ENCODE data around the gene FOXA3.

GRCh38 chr19:45814851-45815480 lies 49.2 kb upstream of the FOXA3 start, which contains the start of gene RSPH6A:
- no peak for TF ChIP-seq CTCF (IDR thresholded peaks at IDR 0.05 in 2 of 3, conservative IDR thresholded peaks at IDR 0.05 in 1 of 3; ENCODE audit: borderline replicate concordance in 1 of 3, insufficient read depth in 1 of 3, low read depth in 2 of 3, low read length in 2 of 3)
- TF ChIP-seq EZH2phosphoT487 (IDR thresholded peaks at IDR 0.05; ENCODE audit: borderline replicate concordance) = no peak
- no peak for TF ChIP-seq EZH2 (IDR thresholded peaks at IDR 0.05)
- no peak for TF ChIP-seq ATF3 (IDR thresholded peaks at IDR 0.05)
- TF ChIP-seq POLR2AphosphoS5 (IDR thresholded peaks at IDR 0.05; ENCODE audit: low read depth, low read length) = no peak
- TF ChIP-seq SP1 (IDR thresholded peaks at IDR 0.05; ENCODE audit: low read depth) = no peak
- no peak for TF ChIP-seq EGR1 (IDR thresholded peaks at IDR 0.05; ENCODE audit: low read depth)
- no peak for TF ChIP-seq POLR2A (IDR thresholded peaks at IDR 0.05; ENCODE audit: borderline replicate concordance, extremely low read depth, insufficient read depth, insufficient read length)
- TF ChIP-seq REST (IDR thresholded peaks at IDR 0.05; ENCODE audit: low read depth) = no peak
- TF ChIP-seq JUND (IDR thresholded peaks at IDR 0.05) = no peak
- TF ChIP-seq CEBPB (IDR thresholded peaks at IDR 0.05; ENCODE audit: low read depth) = no peak
- TF ChIP-seq FOSL1 (IDR thresholded peaks at IDR 0.05; ENCODE audit: low read depth) = no peak
- TF ChIP-seq ZNF274 (IDR thresholded peaks at IDR 0.05; ENCODE audit: low read depth, low read length) = no peak
- TF ChIP-seq SIN3A (IDR thresholded peaks at IDR 0.05; ENCODE audit: low read depth) = no peak
